Measurements from ENCODE around the gene PROCA1. TPM values are rescaled to one million over a fixed set of nuclear protein-coding genes. Genes with fewer than 3 reads are reported as not detected.
A peak's percentile ranks its signal among the peaks of the same experiment; 100 is the strongest.
"Not testable (repeated sequence)": the region's sequence is repeated elsewhere in the genome, so short reads cannot be mapped to it uniquely, and the experiment has no call there.

PROCA1 gene
- total RNA-seq, 1 experiment from 2014 or later, result 7.4 TPM

DNA sequence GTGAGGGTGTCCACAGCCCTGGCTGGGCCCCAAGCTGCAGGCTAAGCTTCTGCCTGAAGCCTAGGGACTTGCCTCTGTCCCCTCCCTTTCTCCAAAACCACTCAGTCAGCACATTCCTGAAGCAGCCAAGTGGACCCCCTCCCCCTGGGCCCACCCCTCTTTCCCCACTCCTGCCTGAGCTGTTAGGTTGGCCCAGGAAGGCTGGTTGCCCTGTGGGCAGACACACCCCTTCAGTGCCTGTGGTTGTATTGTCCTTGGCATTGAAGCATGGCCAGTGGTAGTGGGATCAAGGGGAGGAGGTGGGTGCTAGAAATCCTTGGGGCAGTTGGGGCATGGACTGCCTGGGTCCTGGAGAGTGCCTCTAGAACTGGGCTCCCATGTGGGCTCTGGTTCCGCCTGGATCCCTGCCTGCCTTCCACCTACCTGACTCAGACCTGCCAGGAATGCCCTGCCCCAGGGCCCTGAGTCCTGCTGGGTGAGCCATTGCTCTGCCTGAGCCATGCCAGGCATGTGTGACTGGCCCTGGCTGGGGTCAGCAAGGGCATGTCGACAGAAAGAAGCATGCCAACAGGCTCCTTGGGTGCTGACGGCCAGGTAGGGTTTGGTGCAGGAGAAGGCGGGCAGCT is 34.2 kb upstream of the PROCA1 start:
- peak; percentile 81 for DNase-seq (ENCODE audit: low read depth)
- in situ Hi-C loops (cut with HindIII; ENCODE audit: low pct_unique_long_range_greater_than_20kb, low sequenced_read_pairs), result no loop called here

DNA sequence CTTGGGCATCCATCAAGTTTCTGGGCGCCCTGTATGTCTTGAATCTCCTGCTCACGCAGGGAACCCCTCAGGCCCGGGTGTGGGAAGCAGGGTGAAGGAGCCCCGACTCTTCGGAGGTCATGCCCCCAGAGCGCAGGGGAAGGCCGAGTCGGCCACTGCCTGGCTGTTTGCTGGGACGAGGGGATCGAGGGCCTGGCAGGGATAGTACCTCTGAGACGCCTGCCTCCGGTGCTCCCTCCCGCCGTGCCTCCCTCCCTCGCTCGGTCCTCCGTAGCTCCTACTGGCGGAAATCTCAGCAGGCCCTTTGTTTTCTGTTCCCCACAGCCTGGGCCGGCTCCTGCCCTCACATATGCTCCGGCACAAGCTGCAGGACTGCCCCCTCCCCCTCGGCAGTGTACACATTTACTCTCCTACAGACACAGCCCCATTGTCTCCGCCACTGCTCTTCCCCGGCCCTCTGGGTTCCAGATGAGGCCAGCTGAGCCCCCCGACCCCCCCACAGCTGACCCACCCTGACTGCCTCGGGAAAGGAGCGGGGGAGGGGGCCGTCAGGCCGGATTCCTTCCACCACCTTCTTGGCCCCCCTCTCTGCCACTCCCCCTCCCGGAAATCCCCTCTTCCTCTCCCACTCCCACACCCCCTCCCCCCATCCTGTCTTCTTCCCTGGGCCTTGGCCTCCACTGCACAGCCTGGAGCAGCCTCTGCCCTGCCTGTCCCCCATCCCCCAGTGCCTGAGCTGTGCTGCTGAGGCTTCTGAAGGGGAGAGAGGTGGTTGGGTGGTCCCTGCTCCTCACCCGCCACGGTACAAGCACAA is 33.5 kb upstream of the PROCA1 start:
- in situ Hi-C loops (cut with HindIII; ENCODE audit: low pct_unique_long_range_greater_than_20kb, low sequenced_read_pairs), result no loop called here
- peak; percentile 39 for DNase-seq (ENCODE audit: low read depth)

DNA sequence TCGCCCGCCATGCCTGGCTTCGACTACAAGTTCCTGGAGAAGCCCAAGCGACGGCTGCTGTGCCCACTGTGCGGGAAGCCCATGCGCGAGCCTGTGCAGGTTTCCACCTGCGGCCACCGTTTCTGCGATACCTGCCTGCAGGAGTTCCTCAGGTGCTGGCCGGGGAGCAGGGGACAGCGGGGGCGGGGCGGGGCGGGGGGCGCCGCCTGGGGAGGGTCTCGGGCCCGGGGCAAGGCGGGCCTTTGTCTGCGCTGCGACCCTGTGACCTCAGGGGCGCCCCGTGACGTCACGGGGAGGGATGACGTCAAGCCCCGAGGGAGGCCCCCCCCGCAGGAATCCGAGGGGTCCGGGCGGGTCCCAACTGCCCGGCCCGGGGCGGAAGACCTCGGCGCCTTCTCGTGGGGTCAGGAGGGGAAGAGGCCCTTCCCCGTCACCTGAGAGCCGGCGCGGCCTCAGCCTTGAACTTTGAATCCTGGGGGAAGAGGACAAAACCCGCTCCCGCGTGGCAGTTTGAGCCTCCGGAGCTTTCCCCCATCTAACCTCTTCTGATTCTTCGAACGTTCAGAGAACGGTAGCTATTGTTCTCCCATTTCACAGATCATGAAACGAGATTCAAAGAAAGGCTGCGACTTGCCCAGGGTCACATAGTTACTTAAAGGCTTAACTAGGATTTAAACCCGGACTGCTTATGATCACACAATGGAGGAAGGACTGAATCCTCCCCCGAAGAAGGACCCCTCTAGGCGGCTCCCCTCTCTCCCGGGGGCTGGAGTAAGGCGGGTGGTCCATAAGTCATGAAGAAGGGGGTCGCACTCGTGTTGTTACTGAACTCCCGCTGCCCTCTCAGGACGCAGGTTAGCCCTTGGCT is 32.6 kb upstream of the PROCA1 start:
- DNase-seq (ENCODE audit: low read depth), result peak; percentile 43
- in situ Hi-C loops (cut with HindIII; ENCODE audit: low pct_unique_long_range_greater_than_20kb, low sequenced_read_pairs), result no loop called here

GRCh38 chr17:28743243-28744103 is 31.8 kb upstream of the PROCA1 start, which contains the start of gene TRAF4:
Gene TRAF4, plus strand, starts transcription at chr17:28744011. Its CDS starts 102 bp downstream, at chr17:28744113.
- in situ Hi-C loops (cut with HindIII; ENCODE audit: low pct_unique_long_range_greater_than_20kb, low sequenced_read_pairs), result no loop called here
- peak; percentile 93 for DNase-seq (ENCODE audit: low read depth)

GRCh38 chr17:28741358-28742349 is 30.0 kb upstream of the PROCA1 start:
- in situ Hi-C loops (cut with HindIII; ENCODE audit: low pct_unique_long_range_greater_than_20kb, low sequenced_read_pairs), result no loop called here
- DNase-seq (ENCODE audit: low read depth), result no peak

- in situ Hi-C loops (cut with HindIII; ENCODE audit: low pct_unique_long_range_greater_than_20kb, low sequenced_read_pairs), result no loop called here
- DNase-seq (ENCODE audit: low read depth), result no peak
These were observed 29.0 kb upstream of the PROCA1 start for GRCh38 chr17:28740406-28741357.

GRCh38 chr17:28738680-28739384 is 27.1 kb upstream of the PROCA1 start:
- DNase-seq (ENCODE audit: low read depth), result no peak
- in situ Hi-C loops (cut with HindIII; ENCODE audit: low pct_unique_long_range_greater_than_20kb, low sequenced_read_pairs), result no loop called here

- in situ Hi-C loops (cut with HindIII; ENCODE audit: low pct_unique_long_range_greater_than_20kb, low sequenced_read_pairs), result no loop called here
- DNase-seq (ENCODE audit: low read depth), result peak; percentile 54
These were observed 26.3 kb upstream of the PROCA1 start for GRCh38 chr17:28737770-28738679.

- in situ Hi-C loops (cut with HindIII; ENCODE audit: low pct_unique_long_range_greater_than_20kb, low sequenced_read_pairs), result no loop called here
- no peak for DNase-seq (ENCODE audit: low read depth)
These were observed 25.6 kb upstream of the PROCA1 start for GRCh38 chr17:28737316-28737715.

DNA sequence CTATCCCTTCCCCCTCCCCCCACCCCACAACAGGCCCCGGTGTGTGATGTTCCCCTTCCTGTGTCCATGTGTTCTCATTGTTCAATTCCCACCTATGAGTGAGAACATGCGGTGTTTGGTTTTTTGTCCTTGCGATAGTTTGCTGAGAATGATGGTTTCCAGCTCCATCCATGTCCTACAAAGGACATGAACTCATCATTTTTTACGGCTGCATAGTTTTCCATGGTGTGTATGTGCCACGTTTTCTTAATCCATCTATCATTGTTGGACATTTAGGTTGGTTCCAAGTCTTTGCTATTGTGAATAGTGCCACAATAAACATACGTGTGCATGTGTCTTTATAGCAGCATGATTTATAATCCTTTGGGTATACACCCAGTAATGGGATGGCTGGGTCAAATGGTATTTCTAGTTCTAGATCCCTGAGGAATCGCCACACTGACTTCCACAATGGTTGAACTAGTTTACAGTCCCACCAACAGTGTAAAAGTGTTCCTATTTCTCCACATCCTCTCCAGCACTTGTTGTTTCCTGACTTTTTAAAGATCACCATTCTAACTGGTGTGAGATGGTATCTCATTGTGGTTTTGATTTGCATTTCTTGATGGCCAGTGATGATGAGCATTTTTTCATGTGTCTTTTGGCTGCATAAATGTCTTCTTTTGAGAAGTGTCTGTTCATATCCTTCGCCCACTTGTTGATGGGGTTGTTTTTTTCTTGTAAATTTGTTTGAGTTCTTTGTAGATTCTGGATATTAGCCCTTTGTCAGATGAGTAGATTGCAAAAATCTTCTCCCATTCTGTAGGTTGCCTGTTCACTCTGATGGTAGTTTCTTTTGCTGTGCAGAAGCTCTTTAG is 24.5 kb upstream of the PROCA1 start:
- in situ Hi-C loops (cut with HindIII; ENCODE audit: low pct_unique_long_range_greater_than_20kb, low sequenced_read_pairs); DNase-seq (ENCODE audit: low read depth): not testable (repeated sequence)

GRCh38 chr17:28735242-28735722 is 23.6 kb upstream of the PROCA1 start:
- in situ Hi-C loops (cut with HindIII; ENCODE audit: low pct_unique_long_range_greater_than_20kb, low sequenced_read_pairs), result no loop called here
- peak; percentile 36 for DNase-seq (ENCODE audit: low read depth)

DNA sequence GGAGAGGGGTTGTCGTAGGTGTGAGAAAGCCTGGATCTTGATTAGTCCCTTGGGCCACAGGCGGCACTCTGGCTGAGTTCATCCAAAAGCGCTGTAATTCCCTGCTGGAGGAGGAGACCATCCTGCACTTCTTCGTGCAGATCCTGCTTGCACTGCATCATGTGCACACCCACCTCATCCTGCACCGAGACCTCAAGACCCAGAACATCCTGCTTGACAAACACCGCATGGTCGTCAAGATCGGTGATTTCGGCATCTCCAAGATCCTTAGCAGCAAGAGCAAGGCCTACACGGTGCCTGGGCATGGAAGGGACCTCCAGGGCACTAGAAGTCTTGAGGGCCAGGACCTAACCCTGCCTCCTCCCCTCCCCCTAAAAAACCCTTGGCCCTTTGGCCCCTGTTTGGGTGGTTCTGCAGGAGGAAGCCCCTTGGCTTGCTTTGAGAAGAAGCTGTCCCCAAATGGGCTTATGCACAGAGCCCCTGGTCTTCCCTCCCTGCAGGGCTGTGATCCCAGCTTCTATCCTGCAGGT is 23.1 kb upstream of the PROCA1 start:
- DNase-seq (ENCODE audit: low read depth), result no peak
- in situ Hi-C loops (cut with HindIII; ENCODE audit: low pct_unique_long_range_greater_than_20kb, low sequenced_read_pairs), result no loop called here

GRCh38 chr17:28733346-28733745 is 21.7 kb upstream of the PROCA1 start:
- in situ Hi-C loops (cut with HindIII; ENCODE audit: low pct_unique_long_range_greater_than_20kb, low sequenced_read_pairs), result no loop called here
- DNase-seq (ENCODE audit: low read depth), result no peak

Measured in Caki2 (cell line).